ENCODE data around the gene NRDE2. TPM values are rescaled to one million over a fixed set of nuclear protein-coding genes. Genes with fewer than 3 reads are reported as not detected.

Gene NRDE2
- total RNA-seq, 1 experiment from 2014 or later = 16.5 TPM

GRCh38 chr14:90332271-90332584, 487 bp upstream of the NRDE2 start:
- TF ChIP-seq CTCF (IDR thresholded peaks at IDR 0.05) = no peak
- no peak for TF ChIP-seq TCF7L2 (IDR thresholded peaks at IDR 0.05; ENCODE audit: low read depth, low read length)
- no peak for TF ChIP-seq REST (IDR thresholded peaks at IDR 0.05; ENCODE audit: insufficient read depth in 1 of 2, low read depth in 2 of 2, low read length in 1 of 2)
- TF ChIP-seq SIN3A (IDR thresholded peaks at IDR 0.05; ENCODE audit: borderline replicate concordance, insufficient read depth, low read depth, low read length) = no peak
- no peak for TF ChIP-seq POLR2AphosphoS5 (IDR thresholded peaks at IDR 0.05; ENCODE audit: low read depth, low read length)
- DNase-seq (ENCODE audit: low read depth, low spot score) (no peak), ATAC-seq (no peak)
- no TSS peak for BruUV-seq (replicated peaks)
- intact Hi-C loops (cut with micrococcal nuclease; ENCODE audit: unreplicated experiment) = loop anchor here (5.0 kb wide), 1 partner anchor 50 kb away; no protein-coding TSS in a partner anchor
- Histone ChIP-seq H3K4me3 (ENCODE audit: low read depth in 2 of 2, low read length in 2 of 2) (peak overlapping the region; percentile 64 to 76), H3K36me3 (ENCODE audit: control insufficient read depth, insufficient read depth, low read length) (peaks cover 4% of the 10 kb centered on the region; the same call in 1 of the 2 replicates), H3K9me3 (ENCODE audit: control insufficient read depth, insufficient read depth, low read depth, low read length) (no peaks in the 10 kb centered on the region), H3K27ac (ENCODE audit: low read length) (peak overlapping the region; percentile 85), H3K4me1 (ENCODE audit: control insufficient read depth, insufficient read depth, low read length) (no peaks in the 10 kb centered on the region), H3K27me3 (ENCODE audit: control insufficient read depth, insufficient read depth, low read length) (peaks cover 2% of the 10 kb centered on the region)
- CTCF ChIA-PET = no interaction called here
- POLR2A ChIA-PET = no interaction called here
- in situ Hi-C loops (cut with HindIII; ENCODE audit: low pct_unique_long_range_greater_than_20kb, low sequenced_read_pairs) = no loop called here

- POLR2A ChIA-PET = no interaction called here
- TF ChIP-seq TCF7L2 (IDR thresholded peaks at IDR 0.05; ENCODE audit: low read depth, low read length) (no peak), REST (IDR thresholded peaks at IDR 0.05; ENCODE audit: insufficient read depth in 1 of 2, low read depth in 2 of 2, low read length in 1 of 2) (no peak), POLR2AphosphoS5 (IDR thresholded peaks at IDR 0.05; ENCODE audit: low read depth, low read length) (no peak), SIN3A (IDR thresholded peaks at IDR 0.05; ENCODE audit: borderline replicate concordance, insufficient read depth, low read depth, low read length) (no peak), CTCF (IDR thresholded peaks at IDR 0.05) (no peak)
These were observed 1.2 kb downstream of the NRDE2 start for GRCh38 chr14:90330203-90331196.

More at GRCh38 chr14:90330203-90331196, 1.2 kb downstream of the NRDE2 start:
- DNase-seq (ENCODE audit: low read depth, low spot score) = no peak
- CTCF ChIA-PET = no interaction called here
- in situ Hi-C loops (cut with HindIII; ENCODE audit: low pct_unique_long_range_greater_than_20kb, low sequenced_read_pairs) (no loop called here), intact Hi-C loops (cut with micrococcal nuclease; ENCODE audit: unreplicated experiment) (loop anchor here (5.0 kb wide), 1 partner anchor 52 kb away; no protein-coding TSS in a partner anchor)
- Histone ChIP-seq H3K36me3 (ENCODE audit: control insufficient read depth, insufficient read depth, low read length) (peaks cover 4% of the 10 kb centered on the region; the same call in 1 of the 2 replicates), H3K27me3 (ENCODE audit: control insufficient read depth, insufficient read depth, low read length) (no peaks in the 10 kb centered on the region; the same call in 1 of the 2 replicates), H3K4me3 (ENCODE audit: low read depth in 2 of 2, low read length in 2 of 2) (peak overlapping the region; percentile 64 to 76), H3K27ac (ENCODE audit: low read length) (peak overlapping the region; percentile 94), H3K9me3 (ENCODE audit: control insufficient read depth, insufficient read depth, low read depth, low read length) (no peaks in the 10 kb centered on the region), H3K4me1 (ENCODE audit: control insufficient read depth, insufficient read depth, low read length) (no peaks in the 10 kb centered on the region)
- no TSS peak for BruUV-seq (replicated peaks)
- no peak for ATAC-seq
